ENCODE results near the gene FBLN1.
A peak's percentile ranks its signal among the peaks of the same experiment; 100 is the strongest.

FBLN1 gene

GRCh38 chr22:45644714-45645113, 142.0 kb downstream of the FBLN1 start:
- DNase-seq, result no peak

GRCh38 chr22:45645150-45645525, 142.5 kb downstream of the FBLN1 start:
- no peak for DNase-seq

- peak; percentile 50 for DNase-seq
Measured at GRCh38 chr22:45645526-45646414, 143.1 kb downstream of the FBLN1 start.

- no peak for DNase-seq
Measured at GRCh38 chr22:45647532-45648225, 145.0 kb downstream of the FBLN1 start.

GRCh38 chr22:45648301-45649117, 145.8 kb downstream of the FBLN1 start:
- no peak for DNase-seq

GRCh38 chr22:45649809-45650208, 147.1 kb downstream of the FBLN1 start:
- DNase-seq, result no peak

- no peak for DNase-seq
Measured at GRCh38 chr22:45650721-45651120, 148.0 kb downstream of the FBLN1 start.
